Gastrocnemius medialis (tissue), 4 donors: Measurements from ENCODE around the gene APOC3. TPM values are rescaled to one million over a fixed set of nuclear protein-coding genes. Genes with fewer than 3 reads are reported as not detected.
A peak's percentile ranks its signal among the peaks of the same experiment; 100 is the strongest.

ENCODE experiments used
- ATAC-seq, 2 donors: fragments of 150-250 bp; one replicate each; pipeline ENCODE4 v1.9.1; 2016
- DNase-seq, 2 donors: peaks; one replicate each; pipeline ENCODE4 v3.0.0-alpha.2; 2019
- H3K27ac ChIP-seq, 4 donors: fragments of 200-600 bp; sonication (generic); 1 replicate in 1 of 4; 2 replicates in 3 of 4; pipeline ENCODE4 v1.5.1; 2016 to 2018; ENCODE audit warnings: mild to moderate bottlenecking in 2 of 4, moderate library complexity in 1 of 4
- H3K27me3 ChIP-seq, 3 donors: fragments of 200-600 bp; sonication (generic) in 2 of 3; 1 replicate in 1 of 3; 2 replicates in 2 of 3; pipeline versions ENCODE4 v1.5.1 to v1.6.0; 2016 to 2019; ENCODE audit warnings: mild to moderate bottlenecking in 1 of 3, moderate library complexity in 1 of 3
- H3K36me3 ChIP-seq, 2 donors: fragments of 200-600 bp; sonication (generic) in 1 of 2; one replicate each; pipeline ENCODE4 v1.5.1; 2017 to 2018
- H3K4me1 ChIP-seq, 2 donors: fragments of 200-600 bp; sonication (generic) in 1 of 2; one replicate each; pipeline ENCODE4 v1.5.1; 2016 to 2017; ENCODE audit warnings: mild to moderate bottlenecking in 2 of 2
- H3K4me3 ChIP-seq, 4 donors: fragments of 200-600 bp; sonication (generic) in 3 of 4; 1 replicate in 1 of 4; 2 replicates in 3 of 4; pipeline ENCODE4 v1.5.1; 2016 to 2019; ENCODE audit warnings: mild to moderate bottlenecking in 2 of 4
- H3K9me3 ChIP-seq, 3 donors: fragments of 200-600 bp; sonication (generic) in 2 of 3; 1 replicate in 1 of 3; 2 replicates in 2 of 3; pipeline ENCODE4 v1.5.1; 2016 to 2019
- CTCF ChIP-seq, 5 experiments: fragments of 450-650 bp in 3 of 5; fragments of 200-600 bp in 2 of 5; sonication (generic) in 2 of 5; IDR thresholded peaks in 4 of 5; conservative IDR thresholded peaks in 1 of 5; 1 replicate in 4 of 5; 2 replicates in 1 of 5; pipeline ENCODE4 v1.5.1; 2016 to 2019; ENCODE audit warnings: antibody characterized with exemption in 5 of 5, mild to moderate bottlenecking in 3 of 5, moderate library complexity in 3 of 5
- POLR2A ChIP-seq, 2 donors: fragments of 450-650 bp; IDR thresholded peaks; one replicate each; pipeline ENCODE4 v1.6.1; 2017; ENCODE audit warnings: antibody characterized with exemption in 2 of 2, mild to moderate bottlenecking in 2 of 2, moderate library complexity in 2 of 2
- in situ Hi-C, 4 donors: fragments of 200-750 bp; cut with MboI; loops; one replicate each; pipeline versions ENCODE4 v1.15.0 to v1.8.0; 2017; ENCODE audit warnings: low sequenced_read_pairs in 4 of 4
- intact Hi-C: fragments of 100-400 bp; cut with DNase I; formaldehyde crosslinking; loops from one replicate; pipeline ENCODE4 v1.15.1; 2023; ENCODE audit warnings: low total_unique reads
- total RNA-seq, 4 donors: library from RNA; depleted of rRNA; stranded (reverse); fragments of >200 nt; gene quantifications; one replicate each; pipeline versions ENCODE4 v1.1.0 to v1.2.3, GENCODE V29; 2016

The APOC3 gene
- total RNA-seq, 4 donors from 2014 or later: 19.3 to 45.7 TPM; not detected in 2

GRCh38 chr11:116851626-116852025 lies 21.9 kb downstream of the APOC3 start:
- no peak for DNase-seq

GRCh38 chr11:116852261-116853031 lies 22.7 kb downstream of the APOC3 start:
- DNase-seq (no peak), ATAC-seq (peak in 1 of 2 donors; percentile 33)
- TF ChIP-seq CTCF (IDR thresholded peaks at IDR 0.05 in 4 of 5, conservative IDR thresholded peaks at IDR 0.05 in 1 of 5) (no peak), POLR2A (IDR thresholded peaks at IDR 0.05) (no peak)
- no peaks in the 10 kb centered on the region for H3K27me3 ChIP-seq
- intact Hi-C loops (no loop called here), in situ Hi-C loops (no loop called here)
- H3K36me3 ChIP-seq: peaks cover 0 to 20% of the 10 kb centered on the region in 2 donors
- no peak overlapping the region for H3K4me3 ChIP-seq
- H3K9me3 ChIP-seq: no peaks in the 10 kb centered on the region
- H3K4me1 ChIP-seq: peaks cover 13 to 14% of the 10 kb centered on the region in 2 donors
- H3K27ac ChIP-seq: no peak overlapping the region

More at GRCh38 chr11:116851626-116852025, 21.9 kb downstream of the APOC3 start:
- ATAC-seq: no peak
- Histone ChIP-seq H3K9me3 (no peaks in the 10 kb centered on the region), H3K4me1 (peaks cover 13 to 14% of the 10 kb centered on the region in 2 donors), H3K36me3 (peaks cover 0 to 28% of the 10 kb centered on the region in 2 donors), H3K27me3 (no peaks in the 10 kb centered on the region), H3K27ac (no peak overlapping the region), H3K4me3 (no peak overlapping the region)
- intact Hi-C loops (no loop called here), in situ Hi-C loops (no loop called here)
- no peak for TF ChIP-seq POLR2A (IDR thresholded peaks at IDR 0.05)
- no peak for TF ChIP-seq CTCF (IDR thresholded peaks at IDR 0.05 in 4 of 5, conservative IDR thresholded peaks at IDR 0.05 in 1 of 5)

- ATAC-seq: peak in 1 of 2 donors; percentile 21
- intact Hi-C loops (no loop called here), in situ Hi-C loops (no loop called here)
- H3K36me3 ChIP-seq: peaks cover 0 to 20% of the 10 kb centered on the region in 2 donors
- no peaks in the 10 kb centered on the region for H3K9me3 ChIP-seq
- TF ChIP-seq POLR2A (IDR thresholded peaks at IDR 0.05) (no peak), CTCF (IDR thresholded peaks at IDR 0.05 in 4 of 5, conservative IDR thresholded peaks at IDR 0.05 in 1 of 5) (no peak)
- no peaks in the 10 kb centered on the region for H3K27me3 ChIP-seq
- DNase-seq: no peak
- peaks cover 13 to 14% of the 10 kb centered on the region in 2 donors for H3K4me1 ChIP-seq
- no peak overlapping the region for H3K4me3 ChIP-seq
- H3K27ac ChIP-seq: no peak overlapping the region
Observed at GRCh38 chr11:116853461-116854073, 23.9 kb downstream of the APOC3 start.

- no peak for DNase-seq
- no peak overlapping the region for H3K27ac ChIP-seq
Observed at GRCh38 chr11:116855413-116855812, 25.7 kb downstream of the APOC3 start.

More at GRCh38 chr11:116855413-116855812, 25.7 kb downstream of the APOC3 start:
- Histone ChIP-seq H3K36me3 (peaks cover 0 to 29% of the 10 kb centered on the region in 2 donors), H3K27me3 (no peaks in the 10 kb centered on the region), H3K4me3 (no peak overlapping the region), H3K4me1 (peaks cover 13 to 14% of the 10 kb centered on the region in 2 donors), H3K9me3 (no peaks in the 10 kb centered on the region)
- TF ChIP-seq POLR2A (IDR thresholded peaks at IDR 0.05) (no peak), CTCF (IDR thresholded peaks at IDR 0.05 in 4 of 5, conservative IDR thresholded peaks at IDR 0.05 in 1 of 5) (no peak)
- intact Hi-C loops (no loop called here), in situ Hi-C loops (no loop called here)
- ATAC-seq: no peak
